B cell (primary cell): Measurements from ENCODE around the gene HOMER2.

Experiments used
- EZH2 ChIP-seq: IDR thresholded peaks from 2 replicates; pipeline ENCODE4 v1.6.1; 2012; ENCODE audit warnings: borderline replicate concordance, low read depth, mild to moderate bottlenecking, moderate library complexity, low read length; ENCODE audit not compliant: insufficient read depth, poor library complexity, severe bottlenecking
- TF ChIP-seq, protein P1 (sequence below): fragments of 200-600 bp; IDR thresholded peaks from one replicate; pipeline ENCODE4 v1.8.0; 2022; ENCODE audit warnings: antibody characterized with exemption, mild to moderate bottlenecking

GRCh38 chr15:82963471-82964341 is 11.2 kb upstream of the HOMER2 start:
- TF ChIP-seq, protein P1, sequence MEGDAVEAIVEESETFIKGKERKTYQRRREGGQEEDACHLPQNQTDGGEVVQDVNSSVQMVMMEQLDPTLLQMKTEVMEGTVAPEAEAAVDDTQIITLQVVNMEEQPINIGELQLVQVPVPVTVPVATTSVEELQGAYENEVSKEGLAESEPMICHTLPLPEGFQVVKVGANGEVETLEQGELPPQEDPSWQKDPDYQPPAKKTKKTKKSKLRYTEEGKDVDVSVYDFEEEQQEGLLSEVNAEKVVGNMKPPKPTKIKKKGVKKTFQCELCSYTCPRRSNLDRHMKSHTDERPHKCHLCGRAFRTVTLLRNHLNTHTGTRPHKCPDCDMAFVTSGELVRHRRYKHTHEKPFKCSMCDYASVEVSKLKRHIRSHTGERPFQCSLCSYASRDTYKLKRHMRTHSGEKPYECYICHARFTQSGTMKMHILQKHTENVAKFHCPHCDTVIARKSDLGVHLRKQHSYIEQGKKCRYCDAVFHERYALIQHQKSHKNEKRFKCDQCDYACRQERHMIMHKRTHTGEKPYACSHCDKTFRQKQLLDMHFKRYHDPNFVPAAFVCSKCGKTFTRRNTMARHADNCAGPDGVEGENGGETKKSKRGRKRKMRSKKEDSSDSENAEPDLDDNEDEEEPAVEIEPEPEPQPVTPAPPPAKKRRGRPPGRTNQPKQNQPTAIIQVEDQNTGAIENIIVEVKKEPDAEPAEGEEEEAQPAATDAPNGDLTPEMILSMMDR = no peak
- no peak for TF ChIP-seq EZH2
